Prostate gland (tissue), 2 donors: ENCODE results near the gene SCAMP2.

Source experiments
- POLR2A ChIP-seq: fragments of 450-650 bp; IDR thresholded peaks from one replicate; pipeline ENCODE4 v1.6.1; 2016; ENCODE audit warnings: antibody characterized with exemption, mild to moderate bottlenecking
- POLR2AphosphoS5 ChIP-seq: sonication (generic); formaldehyde crosslinking; IDR thresholded peaks from one replicate; pipeline ENCODE4 v1.6.1; 2017; ENCODE audit warnings: antibody characterized with exemption
- TF ChIP-seq, protein P1 (sequence below), 4 experiments: fragments of 200-600 bp in 2 of 4; fragments of 450-650 bp in 2 of 4; sonication (generic) in 2 of 4; IDR thresholded peaks; 1 replicate in 3 of 4; 2 replicates in 1 of 4; pipeline ENCODE4 v1.5.1; 2016 to 2019; ENCODE audit warnings: antibody characterized with exemption in 4 of 4, mild to moderate bottlenecking in 2 of 4, moderate library complexity in 2 of 4

DNA sequence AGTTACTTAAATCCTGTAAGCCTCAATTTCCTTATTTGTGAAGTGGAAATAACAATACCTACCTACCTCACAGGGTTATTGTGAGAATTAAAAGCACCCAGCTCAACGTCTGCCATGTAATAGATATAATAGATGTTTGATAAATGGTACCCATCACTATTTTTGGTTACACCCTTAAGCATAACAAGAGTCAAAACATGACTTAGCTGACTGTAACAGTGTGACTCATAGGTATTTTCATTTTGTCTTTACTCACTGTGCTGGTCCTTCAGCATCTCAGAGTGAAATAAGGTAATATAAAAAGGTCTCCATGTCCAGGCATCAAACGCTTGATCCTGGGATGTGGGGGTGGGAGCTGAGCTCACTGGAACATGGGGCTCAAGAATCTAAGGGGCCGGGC, 43.7 kb downstream of the SCAMP2 start:
- TF ChIP-seq, protein P1, sequence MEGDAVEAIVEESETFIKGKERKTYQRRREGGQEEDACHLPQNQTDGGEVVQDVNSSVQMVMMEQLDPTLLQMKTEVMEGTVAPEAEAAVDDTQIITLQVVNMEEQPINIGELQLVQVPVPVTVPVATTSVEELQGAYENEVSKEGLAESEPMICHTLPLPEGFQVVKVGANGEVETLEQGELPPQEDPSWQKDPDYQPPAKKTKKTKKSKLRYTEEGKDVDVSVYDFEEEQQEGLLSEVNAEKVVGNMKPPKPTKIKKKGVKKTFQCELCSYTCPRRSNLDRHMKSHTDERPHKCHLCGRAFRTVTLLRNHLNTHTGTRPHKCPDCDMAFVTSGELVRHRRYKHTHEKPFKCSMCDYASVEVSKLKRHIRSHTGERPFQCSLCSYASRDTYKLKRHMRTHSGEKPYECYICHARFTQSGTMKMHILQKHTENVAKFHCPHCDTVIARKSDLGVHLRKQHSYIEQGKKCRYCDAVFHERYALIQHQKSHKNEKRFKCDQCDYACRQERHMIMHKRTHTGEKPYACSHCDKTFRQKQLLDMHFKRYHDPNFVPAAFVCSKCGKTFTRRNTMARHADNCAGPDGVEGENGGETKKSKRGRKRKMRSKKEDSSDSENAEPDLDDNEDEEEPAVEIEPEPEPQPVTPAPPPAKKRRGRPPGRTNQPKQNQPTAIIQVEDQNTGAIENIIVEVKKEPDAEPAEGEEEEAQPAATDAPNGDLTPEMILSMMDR (IDR thresholded peaks at IDR 0.05), result no peak
- no peak for TF ChIP-seq POLR2A
- no peak for TF ChIP-seq POLR2AphosphoS5
